ENCODE results near the gene VPS13C.

DNA sequence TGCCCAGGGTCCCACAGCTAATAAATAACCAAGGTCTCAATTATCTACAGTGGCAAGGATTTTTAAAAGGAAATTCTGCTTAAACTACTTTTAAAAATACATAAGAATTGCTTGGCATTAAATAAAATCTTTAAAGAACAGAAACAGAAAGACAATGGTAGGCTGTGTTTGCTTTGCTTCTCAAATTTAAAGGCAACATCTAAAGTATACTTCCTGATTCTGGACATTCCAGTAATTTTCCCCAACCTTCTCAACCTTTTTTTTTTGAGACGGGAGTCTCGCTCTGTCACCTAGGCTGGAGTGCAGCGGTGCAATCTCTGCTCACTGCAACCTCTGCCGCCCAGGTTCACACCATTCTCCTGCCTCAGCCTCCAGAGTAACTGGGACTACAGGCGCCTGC, 5.3 kb downstream of the VPS13C start:
- no peak for TF ChIP-seq POLR2A (IDR thresholded peaks at IDR 0.05)
- TF ChIP-seq, protein P1, sequence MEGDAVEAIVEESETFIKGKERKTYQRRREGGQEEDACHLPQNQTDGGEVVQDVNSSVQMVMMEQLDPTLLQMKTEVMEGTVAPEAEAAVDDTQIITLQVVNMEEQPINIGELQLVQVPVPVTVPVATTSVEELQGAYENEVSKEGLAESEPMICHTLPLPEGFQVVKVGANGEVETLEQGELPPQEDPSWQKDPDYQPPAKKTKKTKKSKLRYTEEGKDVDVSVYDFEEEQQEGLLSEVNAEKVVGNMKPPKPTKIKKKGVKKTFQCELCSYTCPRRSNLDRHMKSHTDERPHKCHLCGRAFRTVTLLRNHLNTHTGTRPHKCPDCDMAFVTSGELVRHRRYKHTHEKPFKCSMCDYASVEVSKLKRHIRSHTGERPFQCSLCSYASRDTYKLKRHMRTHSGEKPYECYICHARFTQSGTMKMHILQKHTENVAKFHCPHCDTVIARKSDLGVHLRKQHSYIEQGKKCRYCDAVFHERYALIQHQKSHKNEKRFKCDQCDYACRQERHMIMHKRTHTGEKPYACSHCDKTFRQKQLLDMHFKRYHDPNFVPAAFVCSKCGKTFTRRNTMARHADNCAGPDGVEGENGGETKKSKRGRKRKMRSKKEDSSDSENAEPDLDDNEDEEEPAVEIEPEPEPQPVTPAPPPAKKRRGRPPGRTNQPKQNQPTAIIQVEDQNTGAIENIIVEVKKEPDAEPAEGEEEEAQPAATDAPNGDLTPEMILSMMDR (IDR thresholded peaks at IDR 0.05): no peak
